ENCODE results near the gene PCNX2.

DNA sequence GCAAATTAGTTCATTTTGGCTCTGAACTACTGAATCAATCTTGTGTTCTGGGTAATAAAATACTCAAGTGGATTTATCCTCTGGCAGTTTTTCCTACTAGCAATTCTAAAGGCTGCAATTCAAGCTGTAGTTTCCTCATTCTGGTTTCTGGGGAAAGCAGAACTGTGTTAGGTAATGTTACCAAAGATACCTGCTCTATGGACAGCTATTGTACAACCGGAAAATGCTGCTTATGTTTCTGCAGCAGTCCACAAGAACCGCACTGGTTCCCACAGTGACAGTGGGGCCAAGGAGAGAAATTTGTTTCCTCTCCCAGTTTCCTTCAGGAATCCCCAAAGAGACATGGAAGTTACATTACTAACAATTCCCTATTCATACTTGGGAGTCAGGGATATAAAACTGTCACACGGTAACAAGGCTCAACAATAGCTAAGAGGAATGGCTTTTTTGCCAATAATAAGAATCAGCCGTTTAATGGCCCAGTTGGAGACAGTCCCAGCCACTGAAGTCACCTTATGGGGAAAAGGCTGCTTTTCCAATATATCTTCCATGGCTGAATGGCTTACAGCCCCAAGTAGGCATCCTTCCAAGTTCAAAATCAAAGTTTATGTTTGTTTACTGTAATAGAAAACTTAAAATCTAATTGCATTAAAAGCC, 52.6 kb downstream of the PCNX2 start:
- TF ChIP-seq POLR2A (IDR thresholded peaks at IDR 0.05): no peak
- TF ChIP-seq CTCF (IDR thresholded peaks at IDR 0.05): no peak

Data from esophagus squamous epithelium (tissue), 4 donors.